Activated CD8-positive, alpha-beta memory T cell treated with anti-CD3 and anti-CD28 coated beads, Interleukin-2, amount 10 ng/mL, durations not matched to agents 7 days and 5 days (primary cell): ENCODE data around the gene SREBF2. TPM values are rescaled to one million over a fixed set of nuclear protein-coding genes. Genes with fewer than 3 reads are reported as not detected.

Experiments
- ATAC-seq: fragments of 150-1000 bp; cut with Tn5 transposase; one replicate; pipeline ENCODE4 v1.10.0; 2021; ENCODE audit warnings: moderate library complexity
- CTCF ChIA-PET: fragments of 350-600 bp; sonication (Branson Sonifier 250); formaldehyde crosslinking; loops from one replicate; lab custom pipeline; 2021; ENCODE audit warnings: antibody characterized with exemption; lab: Charles Lee
- DNase-seq: peaks from one replicate; pipeline ENCODE4 v3.0.0-alpha.2; 2020
- H3K27ac Mint-ChIP-seq: one replicate; pipeline ENCODE4 v1.8.0; 2021; ENCODE audit warnings: mild to moderate bottlenecking, mixed read lengths
- H3K27me3 Mint-ChIP-seq: one replicate; pipeline ENCODE4 v1.8.0; 2021; ENCODE audit warnings: mixed read lengths
- H3K36me3 Mint-ChIP-seq: one replicate; pipeline ENCODE4 v1.8.0; 2021; ENCODE audit warnings: mild to moderate bottlenecking, mixed read lengths
- H3K4me1 Mint-ChIP-seq: one replicate; pipeline ENCODE4 v1.8.0; 2021; ENCODE audit warnings: mixed read lengths
- H3K4me3 Mint-ChIP-seq: one replicate; pipeline ENCODE4 v1.8.0; 2021; ENCODE audit warnings: mild to moderate bottlenecking, moderate library complexity, mixed read lengths
- H3K9me3 Mint-ChIP-seq: one replicate; pipeline ENCODE4 v1.8.0; 2022; ENCODE audit warnings: low read depth, mixed read lengths
- total RNA-seq, 2 experiments: library from RNA; stranded (reverse); gene quantifications; one replicate each; pipeline ENCODE4 v1.2.3, GENCODE V29; 2021

The SREBF2 gene
- total RNA-seq, 2 experiments from 2014 or later, result 130 to 135 TPM

GRCh38 chr22:41876675-41877074 lies 43.8 kb downstream of the SREBF2 start:
- Mint-ChIP-seq H3K4me1 (peaks cover 10% of the 10 kb centered on the region), H3K27me3 (no peaks in the 10 kb centered on the region), H3K27ac (no peak overlapping the region), H3K9me3 (no peaks in the 10 kb centered on the region), H3K4me3 (no peak overlapping the region), H3K36me3 (peaks cover 61% of the 10 kb centered on the region)
- CTCF ChIA-PET, result no interaction called here
- no peak for ATAC-seq
- no peak for DNase-seq

DNA sequence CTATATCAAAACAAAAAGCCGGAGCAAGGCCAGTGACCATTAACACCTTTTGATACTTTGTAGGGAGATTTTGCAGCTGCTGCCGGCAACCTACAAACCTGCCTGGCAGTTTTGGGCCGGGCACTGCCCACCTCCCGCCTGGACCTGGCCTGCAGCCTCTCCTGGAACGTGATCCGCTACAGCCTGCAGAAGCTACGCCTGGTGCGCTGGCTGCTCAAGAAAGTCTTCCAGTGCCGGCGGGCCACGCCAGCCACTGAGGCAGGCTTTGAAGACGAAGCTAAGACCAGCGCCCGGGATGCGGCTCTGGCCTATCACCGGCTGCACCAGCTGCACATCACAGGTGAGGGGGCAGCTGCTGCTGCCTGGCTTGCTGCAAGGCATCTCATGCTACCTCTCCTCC lies 47.7 kb downstream of the SREBF2 start:
- H3K4me3 Mint-ChIP-seq, result no peak overlapping the region
- H3K36me3 Mint-ChIP-seq, result peaks cover 64% of the 10 kb centered on the region
- DNase-seq, result no peak
- CTCF ChIA-PET, result no interaction called here
- H3K9me3 Mint-ChIP-seq, result no peaks in the 10 kb centered on the region
- no peaks in the 10 kb centered on the region for H3K4me1 Mint-ChIP-seq
- H3K27ac Mint-ChIP-seq, result no peak overlapping the region
- no peaks in the 10 kb centered on the region for H3K27me3 Mint-ChIP-seq
- no peak for ATAC-seq

DNA sequence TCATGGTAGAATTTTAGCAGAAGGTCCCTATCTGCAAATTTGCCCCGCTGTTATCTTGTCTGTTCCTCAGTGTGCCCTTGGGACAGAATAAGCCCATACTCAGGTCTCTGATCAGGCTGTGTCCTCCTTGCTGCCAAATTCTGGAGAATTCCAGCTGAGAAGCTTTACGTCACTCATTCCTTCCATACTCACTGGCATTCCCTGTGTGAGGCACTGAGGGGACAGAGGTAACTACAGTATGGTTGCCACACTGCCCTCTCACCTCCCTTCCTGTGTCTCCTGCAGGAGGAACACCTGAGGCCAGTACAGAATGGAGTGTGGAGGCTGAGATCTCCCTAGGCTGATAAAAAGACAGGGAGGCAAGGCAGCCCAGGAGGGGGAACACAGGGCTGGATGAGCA lies 50.5 kb downstream of the SREBF2 start:
- Mint-ChIP-seq H3K36me3 (peaks cover 69% of the 10 kb centered on the region), H3K27me3 (no peaks in the 10 kb centered on the region), H3K27ac (no peak overlapping the region), H3K9me3 (no peaks in the 10 kb centered on the region), H3K4me3 (no peak overlapping the region), H3K4me1 (no peaks in the 10 kb centered on the region)
- CTCF ChIA-PET, result no interaction called here
- DNase-seq (no peak), ATAC-seq (no peak)

GRCh38 chr22:41885116-41885515 lies 52.2 kb downstream of the SREBF2 start:
- H3K4me3 Mint-ChIP-seq, result no peak overlapping the region
- H3K27me3 Mint-ChIP-seq, result no peaks in the 10 kb centered on the region
- CTCF ChIA-PET, result interaction anchor here (1.0 kb wide), 1 partner anchor 219 kb away, joined by 3 read pairs; no protein-coding TSS in a partner anchor
- H3K9me3 Mint-ChIP-seq, result no peaks in the 10 kb centered on the region
- DNase-seq (no peak), ATAC-seq (no peak)
- H3K36me3 Mint-ChIP-seq, result peaks cover 64% of the 10 kb centered on the region
- no peak overlapping the region for H3K27ac Mint-ChIP-seq
- no peaks in the 10 kb centered on the region for H3K4me1 Mint-ChIP-seq

GRCh38 chr22:41885516-41885915 lies 52.6 kb downstream of the SREBF2 start:
- peaks cover 63% of the 10 kb centered on the region for H3K36me3 Mint-ChIP-seq
- H3K4me1 Mint-ChIP-seq, result no peaks in the 10 kb centered on the region
- H3K27ac Mint-ChIP-seq, result no peak overlapping the region
- DNase-seq (no peak), ATAC-seq (no peak)
- no peaks in the 10 kb centered on the region for H3K27me3 Mint-ChIP-seq
- H3K4me3 Mint-ChIP-seq, result no peak overlapping the region
- CTCF ChIA-PET, result interaction anchor here (1.0 kb wide), 1 partner anchor 219 kb away, joined by 3 read pairs; no protein-coding TSS in a partner anchor
- H3K9me3 Mint-ChIP-seq, result no peaks in the 10 kb centered on the region

DNA sequence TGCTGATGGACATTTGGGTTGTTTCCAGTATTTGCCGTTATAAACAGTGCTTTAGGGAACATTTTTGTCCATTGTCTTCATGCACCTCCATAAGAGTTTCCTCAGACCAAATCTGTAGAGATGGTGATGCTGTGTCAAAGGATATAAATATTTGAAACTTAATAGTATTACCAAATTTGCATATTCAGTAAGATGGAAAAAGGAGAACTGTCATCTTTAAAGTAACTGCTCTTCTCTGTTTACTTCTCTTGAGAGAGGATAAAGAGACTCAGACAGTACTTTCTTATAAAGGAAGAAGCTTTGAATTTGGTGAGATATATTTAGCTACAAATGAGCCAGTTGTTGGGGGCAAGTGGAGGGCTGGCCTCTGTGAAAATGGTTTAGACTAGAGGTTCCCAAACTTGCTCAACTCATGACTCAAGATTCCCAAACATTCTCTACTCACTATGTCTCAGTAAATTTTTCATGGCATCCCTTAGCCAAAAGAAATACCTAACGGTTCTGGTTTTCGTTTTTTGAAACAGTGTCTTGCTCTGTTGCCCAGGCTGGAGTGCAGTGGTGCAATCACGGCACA lies 55.8 kb downstream of the SREBF2 start:
- CTCF ChIA-PET, result no interaction called here
- no peak overlapping the region for H3K4me3 Mint-ChIP-seq
- peaks cover 57% of the 10 kb centered on the region for H3K36me3 Mint-ChIP-seq
- ATAC-seq (no peak), DNase-seq (no peak)
- no peak overlapping the region for H3K27ac Mint-ChIP-seq
- no peaks in the 10 kb centered on the region for H3K4me1 Mint-ChIP-seq
- no peaks in the 10 kb centered on the region for H3K27me3 Mint-ChIP-seq
- no peaks in the 10 kb centered on the region for H3K9me3 Mint-ChIP-seq

DNA sequence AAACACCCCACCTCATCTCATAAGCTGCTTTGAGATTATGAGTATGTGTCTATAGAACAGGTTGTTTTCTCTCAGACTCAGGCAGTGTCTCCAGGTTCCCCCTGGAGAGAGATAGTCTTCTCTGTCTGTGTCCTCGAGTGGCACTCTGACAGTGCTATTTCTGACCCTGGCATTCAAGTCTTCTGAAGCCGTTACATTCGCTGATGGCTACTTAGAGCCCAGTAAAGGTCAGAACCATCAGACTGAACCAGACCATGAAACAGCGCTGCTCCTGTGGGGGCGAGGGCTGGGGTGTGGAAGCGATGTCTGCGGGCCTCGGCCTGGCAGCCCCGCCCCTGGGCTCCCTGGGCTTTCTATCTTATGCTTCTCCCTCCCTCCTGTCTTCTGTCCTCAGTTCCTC lies 58.5 kb downstream of the SREBF2 start:
- Mint-ChIP-seq H3K4me1 (peaks cover 2% of the 10 kb centered on the region), H3K36me3 (peaks cover 38% of the 10 kb centered on the region), H3K27ac (no peak overlapping the region), H3K9me3 (no peaks in the 10 kb centered on the region), H3K4me3 (no peak overlapping the region), H3K27me3 (no peaks in the 10 kb centered on the region)
- DNase-seq (no peak), ATAC-seq (no peak)
- CTCF ChIA-PET, result no interaction called here

DNA sequence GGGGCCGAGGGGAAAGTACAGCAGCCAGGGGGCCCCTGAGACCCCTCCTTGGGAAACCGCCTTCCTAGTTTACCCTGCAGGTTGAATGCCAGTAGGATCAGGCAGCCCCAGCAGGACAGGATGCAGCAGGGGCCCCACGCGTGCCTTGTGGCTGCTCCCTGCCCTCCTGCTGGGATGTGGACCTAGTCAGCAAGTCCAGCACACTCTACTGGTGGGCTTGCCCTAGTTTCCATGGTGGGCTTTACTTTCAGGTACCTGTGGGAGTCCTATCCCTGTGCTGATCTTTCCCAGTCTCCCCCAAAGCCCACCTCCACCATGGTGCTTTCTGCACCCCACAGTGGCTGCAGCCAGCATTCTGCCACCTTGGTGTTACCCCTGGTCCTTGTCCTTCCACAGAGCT lies 59.8 kb downstream of the SREBF2 start:
- H3K4me3 Mint-ChIP-seq, result no peak overlapping the region
- no peaks in the 10 kb centered on the region for H3K27me3 Mint-ChIP-seq
- peaks cover 33% of the 10 kb centered on the region for H3K36me3 Mint-ChIP-seq
- CTCF ChIA-PET, result no interaction called here
- H3K9me3 Mint-ChIP-seq, result no peaks in the 10 kb centered on the region
- H3K27ac Mint-ChIP-seq, result no peak overlapping the region
- DNase-seq (no peak), ATAC-seq (no peak)
- peaks cover 13% of the 10 kb centered on the region for H3K4me1 Mint-ChIP-seq

DNA sequence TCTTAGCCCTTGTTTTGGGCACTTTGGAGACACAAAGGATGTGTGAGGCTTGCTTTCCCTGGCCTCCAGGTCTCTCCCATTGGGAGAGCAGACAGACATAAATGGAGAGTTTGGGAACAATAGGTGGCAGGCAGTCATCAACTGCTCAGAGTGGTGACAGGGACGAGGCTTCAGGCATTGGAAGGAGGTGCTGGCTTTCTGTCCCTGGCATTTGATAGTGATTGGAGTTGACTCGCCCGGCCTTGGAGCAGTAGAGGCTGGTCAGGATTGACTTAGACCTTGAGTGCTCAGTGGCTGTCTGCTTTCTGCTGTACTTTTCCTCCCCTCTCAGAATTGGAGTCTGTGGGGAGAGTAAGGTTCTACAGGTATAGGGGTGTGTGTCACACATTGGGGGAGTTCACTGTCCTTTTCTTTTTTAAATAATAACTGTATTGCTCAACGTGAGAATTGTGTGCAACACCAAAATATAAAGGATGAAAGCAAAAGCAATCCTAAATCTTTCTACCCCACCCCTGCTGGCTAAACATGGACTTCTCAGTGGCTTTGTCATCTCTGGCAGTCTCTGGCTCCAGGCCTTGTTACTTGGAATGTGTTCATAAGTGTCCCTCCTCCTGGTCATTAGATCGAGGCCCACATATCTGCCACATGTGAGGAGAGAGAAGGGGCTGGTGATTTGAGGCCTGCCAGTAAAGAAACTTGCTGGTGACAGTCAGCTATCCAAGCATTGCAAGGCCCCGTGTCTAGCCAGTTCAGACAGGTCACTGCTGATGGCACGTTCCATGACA lies 60.9 kb downstream of the SREBF2 start:
- Mint-ChIP-seq H3K36me3 (peaks cover 30% of the 10 kb centered on the region), H3K4me1 (peaks cover 14% of the 10 kb centered on the region), H3K27ac (no peak overlapping the region), H3K4me3 (no peak overlapping the region), H3K9me3 (no peaks in the 10 kb centered on the region), H3K27me3 (no peaks in the 10 kb centered on the region)
- DNase-seq, result no peak
- no peak for ATAC-seq
- CTCF ChIA-PET, result no interaction called here

DNA sequence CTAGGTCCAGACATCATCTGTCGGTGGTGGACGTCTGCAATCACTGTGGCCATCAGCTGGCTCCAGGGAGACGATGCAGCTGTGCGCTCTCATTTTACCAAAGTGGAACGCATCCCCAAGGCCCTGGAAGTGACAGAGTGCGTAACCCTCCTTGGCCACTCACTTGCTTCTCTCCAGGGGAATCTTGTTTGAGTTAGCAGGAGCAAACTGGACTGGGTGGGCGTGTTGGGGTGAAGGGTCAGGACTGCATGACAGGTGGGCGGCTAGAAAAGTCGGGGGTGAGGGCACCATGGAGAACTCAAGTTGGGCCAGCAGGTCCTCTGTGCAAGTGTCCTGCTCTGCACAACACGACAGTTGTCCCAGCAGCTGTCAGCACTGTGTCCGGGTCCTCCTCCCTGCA lies 65.7 kb downstream of the SREBF2 start:
- DNase-seq (no peak), ATAC-seq (no peak)
- Mint-ChIP-seq H3K4me1 (peaks cover 14% of the 10 kb centered on the region), H3K4me3 (no peak overlapping the region), H3K27me3 (no peaks in the 10 kb centered on the region), H3K9me3 (no peaks in the 10 kb centered on the region), H3K27ac (no peak overlapping the region), H3K36me3 (peaks cover 18% of the 10 kb centered on the region)
- CTCF ChIA-PET, result no interaction called here

DNA sequence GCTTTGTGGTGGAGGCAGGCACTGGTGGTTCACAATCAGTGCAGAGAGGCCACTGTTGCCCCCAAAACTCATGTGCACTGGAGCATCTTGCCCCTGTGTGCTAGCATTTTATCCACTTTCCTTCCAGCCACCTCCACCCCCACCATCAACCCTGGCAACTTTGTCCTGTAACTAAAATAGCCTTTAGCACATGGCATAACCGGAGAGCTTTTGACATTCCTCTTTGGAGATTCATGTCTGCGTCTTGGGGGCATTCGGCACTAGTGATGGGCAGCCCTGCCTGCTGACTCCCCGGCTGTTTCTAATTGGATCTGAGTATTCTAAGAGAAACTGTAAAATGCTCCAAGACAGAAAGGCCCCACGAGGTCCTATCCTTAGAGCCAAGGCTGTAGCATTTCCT lies 66.2 kb downstream of the SREBF2 start:
- Mint-ChIP-seq H3K36me3 (peaks cover 18% of the 10 kb centered on the region), H3K27ac (no peak overlapping the region), H3K4me1 (peaks cover 14% of the 10 kb centered on the region), H3K27me3 (no peaks in the 10 kb centered on the region), H3K4me3 (no peak overlapping the region), H3K9me3 (no peaks in the 10 kb centered on the region)
- ATAC-seq (no peak), DNase-seq (no peak)
- CTCF ChIA-PET, result no interaction called here

DNA sequence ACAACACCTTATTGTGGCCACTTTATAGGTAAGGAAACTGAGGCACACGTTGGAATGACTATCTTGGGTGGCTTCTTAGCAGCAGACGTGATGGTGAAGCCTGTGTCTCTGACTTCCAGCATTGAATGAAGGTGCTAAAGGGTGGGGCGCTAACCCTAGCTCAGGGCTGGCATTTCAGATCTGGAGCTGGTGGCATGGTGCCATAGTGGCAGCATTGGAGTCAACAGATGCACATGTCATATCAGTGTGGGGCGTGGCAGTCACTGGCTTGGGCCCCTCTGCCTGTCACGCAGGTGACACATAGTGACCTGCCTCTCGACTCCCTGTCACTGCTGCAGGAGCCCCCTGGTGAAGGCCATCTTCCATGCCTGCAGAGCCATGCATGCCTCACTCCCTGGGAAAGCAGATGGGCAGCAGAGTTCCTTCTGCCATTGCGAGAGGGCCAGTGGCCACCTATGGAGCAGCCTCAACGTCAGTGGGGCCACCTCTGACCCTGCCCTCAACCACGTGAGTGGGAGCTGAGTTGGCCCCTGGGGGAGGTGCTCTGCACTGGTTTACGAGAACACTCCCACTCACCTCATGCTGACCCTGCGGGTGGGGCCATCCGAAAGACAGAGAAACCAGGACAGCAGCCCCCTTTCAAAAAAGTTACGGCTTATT lies 67.2 kb downstream of the SREBF2 start:
- no peak overlapping the region for H3K4me3 Mint-ChIP-seq
- no peaks in the 10 kb centered on the region for H3K9me3 Mint-ChIP-seq
- H3K27ac Mint-ChIP-seq, result no peak overlapping the region
- peaks cover 14% of the 10 kb centered on the region for H3K4me1 Mint-ChIP-seq
- no peak for DNase-seq
- CTCF ChIA-PET, result interaction anchor here (0.6 kb wide), 1 partner anchor 31 kb away, joined by 6 read pairs; no protein-coding TSS in a partner anchor
- no peaks in the 10 kb centered on the region for H3K27me3 Mint-ChIP-seq
- H3K36me3 Mint-ChIP-seq, result peaks cover 18% of the 10 kb centered on the region
- no peak for ATAC-seq

DNA sequence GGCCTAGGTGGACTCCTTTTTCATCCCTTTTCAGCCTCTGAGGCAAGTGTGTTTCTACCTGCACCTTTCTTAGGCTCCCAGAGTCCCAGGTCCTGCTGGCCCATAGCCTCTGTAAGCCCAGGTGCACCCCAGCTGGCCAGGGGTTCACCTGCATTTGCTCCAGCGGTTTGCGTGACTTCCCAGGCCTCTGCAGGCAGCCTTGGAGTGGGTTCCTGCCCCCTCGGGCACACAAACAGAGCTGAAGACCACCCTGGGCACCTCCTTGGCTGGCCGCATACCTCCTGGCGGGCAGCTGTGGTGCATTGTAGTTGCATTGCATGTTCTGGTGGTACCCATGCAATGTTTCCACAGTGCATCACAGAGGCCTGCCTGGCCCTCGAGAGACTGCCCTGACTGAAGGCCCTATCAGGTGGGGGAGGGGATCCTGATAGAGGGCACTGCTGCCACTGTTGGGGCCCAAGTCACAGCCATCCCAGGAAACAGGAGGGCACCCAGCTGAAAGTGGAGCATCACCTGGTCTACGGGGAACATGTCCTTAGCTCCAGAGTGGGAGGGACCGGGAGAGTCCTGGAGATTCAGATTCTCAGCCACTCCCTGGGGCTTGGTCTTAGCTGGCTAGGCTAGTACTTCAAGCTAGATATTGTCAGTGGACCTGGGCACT lies 67.9 kb downstream of the SREBF2 start:
- ATAC-seq, result no peak
- peaks cover 21% of the 10 kb centered on the region for H3K36me3 Mint-ChIP-seq

More for the DNA sequence above, 67.9 kb downstream of the SREBF2 start:
- CTCF ChIA-PET, result no interaction called here
- Mint-ChIP-seq H3K4me3 (no peak overlapping the region), H3K27ac (no peak overlapping the region), H3K4me1 (peaks cover 14% of the 10 kb centered on the region), H3K9me3 (no peaks in the 10 kb centered on the region), H3K27me3 (no peaks in the 10 kb centered on the region)
- no peak for DNase-seq
